ENCODE measurements around the gene AOX1. TPM values are rescaled to one million over a fixed set of nuclear protein-coding genes. Genes with fewer than 3 reads are reported as not detected.

Gene AOX1
- total RNA-seq, 1 experiment from 2014 or later: 3.5 TPM

DNA sequence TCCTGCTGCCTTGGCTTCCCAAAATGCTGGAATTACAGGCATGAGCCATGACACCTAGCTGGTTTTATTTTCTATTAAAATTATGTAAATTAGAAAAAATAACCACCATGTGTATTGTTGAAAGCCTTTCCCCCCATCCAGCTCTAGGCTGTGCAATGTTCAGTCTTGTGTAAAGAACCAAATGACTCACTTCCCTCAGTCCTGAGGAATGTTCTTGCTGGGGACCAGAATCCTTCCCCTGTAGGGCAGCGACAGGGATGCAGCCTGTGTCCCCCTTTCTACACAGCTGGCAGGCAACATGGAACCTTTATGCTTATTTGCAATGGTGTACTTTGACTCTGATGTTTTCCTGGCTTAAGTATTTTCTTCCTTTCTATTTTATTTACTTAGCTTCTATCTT is 29.4 kb downstream of the AOX1 start:
- no peak overlapping the region for H3K56ac ChIP-seq (ENCODE audit: insufficient read length, low read depth, low read length)
- H4K8ac ChIP-seq (replicated peaks; ENCODE audit: insufficient read length, low read depth, low read length): no peak overlapping the region
- no peaks in the 10 kb centered on the region for H3K9me3 ChIP-seq (ENCODE audit: control insufficient read depth, low read depth, low read length)
- Mint-ChIP-seq H3K27ac (no peak overlapping the region), H3K4me1 (no peaks in the 10 kb centered on the region), H3K9me3 (no peaks in the 10 kb centered on the region), H3K36me3 (ENCODE audit: insufficient read depth in 1 of 3, low read depth in 3 of 3) (no peaks in the 10 kb centered on the region), H3K4me3 (no peak overlapping the region), H3K27me3 (ENCODE audit: low read depth) (no peaks in the 10 kb centered on the region)
- no peak overlapping the region for H3T11ph ChIP-seq (ENCODE audit: low read length)
- H3K79me1 ChIP-seq (ENCODE audit: insufficient read depth, low read depth, low read length, poor library complexity, severe bottlenecking): no peaks in the 10 kb centered on the region
- H2BK20ac ChIP-seq (ENCODE audit: low read depth, low read length, poor library complexity, severe bottlenecking): no peak overlapping the region
- no peak overlapping the region for H2BK12ac ChIP-seq (ENCODE audit: insufficient read length, low read depth, low read length)
- H3K23me2 ChIP-seq (ENCODE audit: insufficient read length, low read depth, low read length, poor library complexity, severe bottlenecking): no peaks in the 10 kb centered on the region
- no peak overlapping the region for H4K5ac ChIP-seq (ENCODE audit: insufficient read length, low read depth, low read length)
- no peaks in the 10 kb centered on the region for H3K79me2 ChIP-seq (ENCODE audit: insufficient read depth, low read length)
- H3K9ac ChIP-seq (ENCODE audit: extremely low read depth, insufficient read length, low read length): no peak overlapping the region
- no peak overlapping the region for H2AK5ac ChIP-seq (ENCODE audit: insufficient read length, low read length)
- H3K14ac ChIP-seq (ENCODE audit: insufficient read depth, low read length): no peak overlapping the region
- H3K4me2 ChIP-seq (ENCODE audit: insufficient read depth, insufficient read length, low read length): no peak overlapping the region
- H4K20me1 ChIP-seq (ENCODE audit: control insufficient read depth, insufficient read depth, insufficient read length): no peaks in the 10 kb centered on the region
- no peak for DNase-seq
- no peak overlapping the region for H2BK120ac ChIP-seq (ENCODE audit: low read depth, low read length, poor library complexity, severe bottlenecking)
- H2BK15ac ChIP-seq (ENCODE audit: low read depth, low read length): no peak overlapping the region
- H2BK5ac ChIP-seq (ENCODE audit: insufficient read length, low read length): no peak overlapping the region
- no peaks in the 10 kb centered on the region for H3K27me3 ChIP-seq (ENCODE audit: insufficient read depth, low read length)
- WGBS (ENCODE audit: extremely low coverage, insufficient read length, low lambda C conversion rate): no CpG with 5 or more reads among the region's 1 CpG
- no peak overlapping the region for H3K18ac ChIP-seq (ENCODE audit: insufficient read length, low read depth, low read length)
- no peak overlapping the region for H3K4ac ChIP-seq (ENCODE audit: low read depth, low read length)
- H3K4me1 ChIP-seq (ENCODE audit: insufficient read depth, low read length): no peaks in the 10 kb centered on the region
- TF ChIP-seq, protein P1, sequence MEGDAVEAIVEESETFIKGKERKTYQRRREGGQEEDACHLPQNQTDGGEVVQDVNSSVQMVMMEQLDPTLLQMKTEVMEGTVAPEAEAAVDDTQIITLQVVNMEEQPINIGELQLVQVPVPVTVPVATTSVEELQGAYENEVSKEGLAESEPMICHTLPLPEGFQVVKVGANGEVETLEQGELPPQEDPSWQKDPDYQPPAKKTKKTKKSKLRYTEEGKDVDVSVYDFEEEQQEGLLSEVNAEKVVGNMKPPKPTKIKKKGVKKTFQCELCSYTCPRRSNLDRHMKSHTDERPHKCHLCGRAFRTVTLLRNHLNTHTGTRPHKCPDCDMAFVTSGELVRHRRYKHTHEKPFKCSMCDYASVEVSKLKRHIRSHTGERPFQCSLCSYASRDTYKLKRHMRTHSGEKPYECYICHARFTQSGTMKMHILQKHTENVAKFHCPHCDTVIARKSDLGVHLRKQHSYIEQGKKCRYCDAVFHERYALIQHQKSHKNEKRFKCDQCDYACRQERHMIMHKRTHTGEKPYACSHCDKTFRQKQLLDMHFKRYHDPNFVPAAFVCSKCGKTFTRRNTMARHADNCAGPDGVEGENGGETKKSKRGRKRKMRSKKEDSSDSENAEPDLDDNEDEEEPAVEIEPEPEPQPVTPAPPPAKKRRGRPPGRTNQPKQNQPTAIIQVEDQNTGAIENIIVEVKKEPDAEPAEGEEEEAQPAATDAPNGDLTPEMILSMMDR (conservative IDR thresholded peaks at IDR 0.05): no peak
- H3K27ac ChIP-seq (ENCODE audit: insufficient read length, low read depth, low read length): no peak overlapping the region
- H2AFZ ChIP-seq (ENCODE audit: low read length): no peak overlapping the region
- no peak overlapping the region for H4K91ac ChIP-seq (ENCODE audit: insufficient read length, low read depth, low read length)
- H3K23ac ChIP-seq (ENCODE audit: insufficient read length, low read depth, low read length): no peak overlapping the region

Measured in H9 (cell line).